Activated B cell treated with CpG ODN at 0.5 μM for 24 hours (primary cell): Measurements from ENCODE around the gene LMNB1. TPM values are rescaled to one million over a fixed set of nuclear protein-coding genes. Genes with fewer than 3 reads are reported as not detected.
"Not testable (repeated sequence)": the region's sequence is repeated elsewhere in the genome, so short reads cannot be mapped to it uniquely, and the experiment has no call there.

Experiments used
- ATAC-seq: fragments of 200-7000 bp; cut with Tn5 transposase; one replicate; pipeline ENCODE4 v1.10.0; 2021; ENCODE audit warnings: low read depth, mild to moderate bottlenecking, moderate library complexity
- CTCF ChIA-PET: fragments of 350-600 bp; sonication (Branson Sonifier 250); formaldehyde crosslinking; loops from one replicate; lab custom pipeline; 2021; ENCODE audit warnings: antibody characterized with exemption; lab: Charles Lee
- POLR2A ChIA-PET: fragments of 350-600 bp; sonication (Branson Sonifier 250); formaldehyde crosslinking; loops from one replicate; lab custom pipeline; 2021; ENCODE audit warnings: antibody characterized with exemption; lab: Charles Lee
- DNase-seq: peaks from one replicate; pipeline ENCODE4 v3.0.0; 2022
- H3K27ac Mint-ChIP-seq: one replicate; pipeline ENCODE4 v1.8.0; 2020; ENCODE audit warnings: mixed read lengths
- H3K27me3 Mint-ChIP-seq: one replicate; pipeline ENCODE4 v1.8.0; 2021; ENCODE audit warnings: mixed read lengths
- H3K36me3 Mint-ChIP-seq: one replicate; pipeline ENCODE4 v1.8.0; 2021; ENCODE audit warnings: low read depth, mixed read lengths
- H3K4me1 Mint-ChIP-seq: one replicate; pipeline ENCODE4 v1.8.0; 2021; ENCODE audit warnings: mixed read lengths
- H3K4me3 Mint-ChIP-seq: one replicate; pipeline ENCODE4 v1.8.0; 2020; ENCODE audit warnings: mild to moderate bottlenecking, mixed read lengths
- H3K9me3 Mint-ChIP-seq: one replicate; pipeline ENCODE4 v1.8.0; 2020; ENCODE audit warnings: mixed read lengths
- intact Hi-C: fragments of 100-400 bp; cut with micrococcal nuclease; formaldehyde crosslinking; loops from one replicate; pipeline ENCODE4 v1.15.1; 2024
- total RNA-seq: library from RNA; stranded (reverse); gene quantifications from 2 replicates; pipeline ENCODE4 v1.2.3, GENCODE V29; 2022
- TF ChIP-seq, protein P1 (sequence below): fragments of 200-600 bp; IDR thresholded peaks from one replicate; pipeline ENCODE4 v1.8.0; 2022; ENCODE audit warnings: antibody characterized with exemption, mild to moderate bottlenecking

LMNB1 gene
- total RNA-seq, 1 donor from 2014 or later = 34.7 TPM

DNA sequence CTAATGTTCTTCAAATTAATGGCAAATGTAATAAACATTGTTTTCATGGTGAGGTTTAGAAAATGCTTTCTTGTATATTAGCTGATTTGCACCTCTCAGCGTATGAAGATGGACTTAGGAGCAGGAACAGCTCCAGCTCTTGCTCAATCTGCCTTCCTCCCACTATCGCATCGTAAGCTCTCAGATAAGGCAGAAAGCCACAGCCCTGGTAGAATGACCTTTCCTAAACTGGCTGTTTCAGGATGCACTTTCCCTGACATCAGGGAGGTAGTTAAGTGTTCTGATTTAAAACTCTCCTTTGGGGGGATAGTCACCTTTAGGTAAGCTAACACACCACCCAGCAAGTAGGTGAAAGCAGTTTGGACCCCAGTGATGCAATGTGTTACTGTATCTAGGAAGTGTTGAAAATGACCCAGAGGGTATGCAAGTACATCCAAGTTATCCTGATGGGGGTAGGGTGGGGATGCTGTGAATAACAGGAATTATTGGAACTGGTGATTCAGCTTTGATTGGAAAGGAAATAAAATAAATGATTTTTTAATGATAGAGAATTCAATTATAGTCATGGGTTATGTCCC lies 72.3 kb downstream of the LMNB1 start:
- ChIA-PET POLR2A (interaction anchor here (0.6 kb wide), 1 partner anchor 57 kb away, joined by 6 read pairs; no protein-coding TSS in a partner anchor), CTCF (no interaction called here)
- ATAC-seq (no peak), DNase-seq (no peak)
- Mint-ChIP-seq H3K36me3 (no peaks in the 10 kb centered on the region), H3K4me1 (peaks cover 66% of the 10 kb centered on the region), H3K27ac (no peak overlapping the region), H3K9me3 (no peaks in the 10 kb centered on the region), H3K4me3 (no peak overlapping the region), H3K27me3 (no peaks in the 10 kb centered on the region)
- intact Hi-C loops = loop anchor here (5.0 kb wide), 1 partner anchor 378 kb away; no protein-coding TSS in a partner anchor
- TF ChIP-seq, protein P1, sequence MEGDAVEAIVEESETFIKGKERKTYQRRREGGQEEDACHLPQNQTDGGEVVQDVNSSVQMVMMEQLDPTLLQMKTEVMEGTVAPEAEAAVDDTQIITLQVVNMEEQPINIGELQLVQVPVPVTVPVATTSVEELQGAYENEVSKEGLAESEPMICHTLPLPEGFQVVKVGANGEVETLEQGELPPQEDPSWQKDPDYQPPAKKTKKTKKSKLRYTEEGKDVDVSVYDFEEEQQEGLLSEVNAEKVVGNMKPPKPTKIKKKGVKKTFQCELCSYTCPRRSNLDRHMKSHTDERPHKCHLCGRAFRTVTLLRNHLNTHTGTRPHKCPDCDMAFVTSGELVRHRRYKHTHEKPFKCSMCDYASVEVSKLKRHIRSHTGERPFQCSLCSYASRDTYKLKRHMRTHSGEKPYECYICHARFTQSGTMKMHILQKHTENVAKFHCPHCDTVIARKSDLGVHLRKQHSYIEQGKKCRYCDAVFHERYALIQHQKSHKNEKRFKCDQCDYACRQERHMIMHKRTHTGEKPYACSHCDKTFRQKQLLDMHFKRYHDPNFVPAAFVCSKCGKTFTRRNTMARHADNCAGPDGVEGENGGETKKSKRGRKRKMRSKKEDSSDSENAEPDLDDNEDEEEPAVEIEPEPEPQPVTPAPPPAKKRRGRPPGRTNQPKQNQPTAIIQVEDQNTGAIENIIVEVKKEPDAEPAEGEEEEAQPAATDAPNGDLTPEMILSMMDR = no peak

DNA sequence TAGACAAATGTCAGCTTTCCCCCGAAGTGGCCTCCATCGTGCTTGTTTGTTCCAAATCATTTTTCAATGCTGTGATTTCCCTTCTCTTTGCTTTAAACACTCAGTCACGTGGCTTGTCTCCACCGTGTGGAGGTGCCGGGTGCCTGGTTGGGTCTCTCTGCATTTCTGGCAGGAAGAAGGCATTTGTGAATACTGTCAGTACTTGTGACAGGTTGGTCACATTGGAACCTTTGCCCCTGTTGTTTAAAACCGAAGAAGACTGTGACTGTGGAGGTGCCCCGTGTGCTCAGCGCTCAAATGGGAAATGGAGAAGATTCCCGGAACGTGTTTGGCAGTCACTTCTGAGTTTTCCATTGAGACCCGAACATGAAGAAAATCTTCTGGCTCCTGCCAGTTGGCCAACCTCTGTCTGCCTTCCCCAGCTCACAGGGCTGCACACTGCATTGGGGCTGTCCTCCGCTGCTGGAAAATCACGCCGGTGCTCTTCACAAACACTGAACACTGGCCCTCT lies 74.6 kb downstream of the LMNB1 start:
- H3K4me3 Mint-ChIP-seq = no peak overlapping the region
- H3K4me1 Mint-ChIP-seq = peaks cover 46% of the 10 kb centered on the region
- H3K36me3 Mint-ChIP-seq = no peaks in the 10 kb centered on the region
- ATAC-seq (no peak), DNase-seq (no peak)
- no peaks in the 10 kb centered on the region for H3K9me3 Mint-ChIP-seq
- POLR2A ChIA-PET = no interaction called here
- TF ChIP-seq, protein P1 = no peak
- intact Hi-C loops = no loop called here
- peak overlapping the region; percentile 88 for H3K27ac Mint-ChIP-seq
- H3K27me3 Mint-ChIP-seq = no peaks in the 10 kb centered on the region
- CTCF ChIA-PET = no interaction called here

DNA sequence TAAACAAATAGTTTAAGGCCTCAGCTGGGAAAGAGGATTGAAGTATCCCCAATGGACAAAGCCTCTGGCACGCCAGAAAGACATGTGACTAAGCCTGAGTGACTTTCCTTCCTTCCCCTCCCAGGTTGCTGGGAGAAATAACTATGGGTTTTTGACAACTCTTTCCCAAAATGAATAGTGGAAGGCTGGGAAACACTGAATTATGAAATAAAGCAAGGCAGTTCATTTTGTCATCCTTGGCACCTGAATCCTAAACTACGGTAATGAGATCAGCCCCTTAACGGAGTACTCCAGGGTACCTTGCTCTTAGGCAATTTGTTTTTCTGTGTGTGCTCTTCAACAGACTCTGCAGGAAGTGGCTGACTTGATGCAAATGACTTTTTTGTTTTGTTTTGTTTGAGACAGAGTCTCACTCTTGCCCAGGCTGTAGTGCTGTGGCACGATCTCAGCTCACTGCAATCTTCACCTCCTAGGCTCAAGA lies 75.2 kb downstream of the LMNB1 start:
- Mint-ChIP-seq H3K27me3 (no peaks in the 10 kb centered on the region), H3K27ac (peak overlapping the region; percentile 88), H3K36me3 (no peaks in the 10 kb centered on the region), H3K4me1 (peaks cover 40% of the 10 kb centered on the region), H3K4me3 (peak overlapping the region; percentile 59), H3K9me3 (no peaks in the 10 kb centered on the region)
- ChIA-PET POLR2A (no interaction called here), CTCF (no interaction called here)
- DNase-seq = no peak
- intact Hi-C loops = no loop called here
- ATAC-seq = peak; percentile 84
- TF ChIP-seq, protein P1 = no peak

DNA sequence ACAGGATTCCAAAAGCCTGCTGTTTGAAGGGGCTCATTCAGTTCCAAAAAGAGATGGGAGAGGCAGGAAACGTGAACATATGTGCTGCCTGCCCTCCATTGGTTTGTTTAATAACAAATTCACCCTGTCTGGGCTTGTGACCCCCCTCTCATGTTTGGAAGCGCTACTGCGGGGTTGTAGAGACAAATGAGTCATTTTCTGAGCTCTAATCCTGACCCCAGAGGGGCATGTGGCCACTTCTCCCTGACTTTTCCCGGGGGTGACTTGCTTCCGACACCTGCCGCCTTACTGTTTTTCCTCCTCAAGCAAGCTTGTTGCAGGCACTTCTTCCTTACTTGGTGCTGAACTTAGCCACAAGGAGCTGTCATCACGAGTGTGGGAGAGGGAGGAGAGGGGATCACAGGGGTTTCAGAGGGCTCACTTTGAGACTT lies 75.9 kb downstream of the LMNB1 start:
- Mint-ChIP-seq H3K4me3 (peak overlapping the region; percentile 38), H3K9me3 (no peaks in the 10 kb centered on the region), H3K27me3 (no peaks in the 10 kb centered on the region), H3K4me1 (peaks cover 38% of the 10 kb centered on the region), H3K27ac (peak overlapping the region; percentile 88), H3K36me3 (no peaks in the 10 kb centered on the region)
- ChIA-PET CTCF (no interaction called here), POLR2A (interaction anchor here (0.8 kb wide), 1 partner anchor 16 kb away, joined by 3 read pairs; no protein-coding TSS in a partner anchor)
- DNase-seq = no peak
- intact Hi-C loops = no loop called here
- ATAC-seq = no peak
- TF ChIP-seq, protein P1 = no peak

DNA sequence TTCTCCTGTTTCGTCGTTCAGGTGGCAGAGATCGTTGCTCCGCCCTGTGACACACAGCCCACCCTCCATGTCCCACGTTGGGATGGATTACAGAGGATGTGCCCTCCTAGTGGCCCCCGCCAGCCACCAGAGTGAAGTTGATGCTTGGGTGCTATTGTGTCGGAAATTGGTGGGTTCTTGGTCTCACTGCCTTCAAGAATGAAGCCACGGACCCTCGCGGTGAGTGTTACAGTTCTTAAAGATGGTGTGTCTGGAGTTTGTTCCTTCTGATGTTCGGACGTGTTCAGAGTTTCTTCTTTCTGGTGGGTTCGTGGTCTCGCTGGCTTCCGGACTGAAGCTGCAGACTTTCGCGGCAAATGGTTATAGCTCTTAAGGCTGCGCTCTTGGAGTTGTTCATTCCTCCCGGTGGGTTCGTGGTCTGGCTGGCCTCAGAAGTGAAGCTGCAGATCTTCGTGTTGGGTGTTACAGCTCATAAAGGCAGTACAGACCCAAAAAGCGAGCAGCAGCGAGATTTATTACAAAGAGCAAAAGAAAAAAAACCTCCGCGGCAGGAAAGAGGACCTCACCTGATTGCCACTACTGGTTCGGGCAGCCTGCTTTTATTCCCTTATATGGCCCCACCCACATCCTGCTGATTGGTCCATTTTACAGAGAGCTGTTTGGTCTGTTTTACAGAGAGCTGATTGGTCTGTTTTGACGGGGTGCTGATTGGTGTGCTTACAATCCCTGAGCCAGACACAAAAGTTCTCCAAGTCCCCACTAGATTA lies 76.8 kb downstream of the LMNB1 start:
- H3K9me3 Mint-ChIP-seq, H3K36me3 Mint-ChIP-seq, intact Hi-C loops, H3K27ac Mint-ChIP-seq, DNase-seq, CTCF ChIA-PET, H3K27me3 Mint-ChIP-seq, ATAC-seq, H3K4me3 Mint-ChIP-seq: not testable (repeated sequence)
- POLR2A ChIA-PET = interaction anchor here (0.8 to 1.0 kb wide), 2 partner anchors 8 to 15 kb away, joined by 3 read pairs; no protein-coding TSS in a partner anchor
- H3K4me1 Mint-ChIP-seq = peaks cover 31% of the 10 kb centered on the region
